Ovary (tissue), 9 donors: ENCODE measurements around the gene TEX48. TPM values are rescaled to one million over a fixed set of nuclear protein-coding genes. Genes with fewer than 3 reads are reported as not detected.

ENCODE experiments used
- DNase-seq, 5 donors: peaks; one replicate each; pipeline ENCODE4 v3.0.0-alpha.2; 2019 to 2020
- H3K27ac ChIP-seq, 2 donors: fragments of 200-600 bp; one replicate each; pipeline versions ENCODE4 v1.5.1 to v1.8.0; 2019 to 2022
- H3K27me3 ChIP-seq: fragments of 200-600 bp; one replicate; pipeline ENCODE4 v1.8.0; 2022
- H3K36me3 ChIP-seq: fragments of 200-600 bp; sonication (generic); one replicate; pipeline ENCODE4 v1.5.1; 2019
- H3K4me1 ChIP-seq: one replicate; pipeline ENCODE4 v1.8.1; 2013; ENCODE audit warnings: mild to moderate bottlenecking, moderate library complexity; ENCODE audit not compliant: insufficient read depth
- H3K4me3 ChIP-seq: fragments of 200-600 bp; sonication (generic); one replicate; pipeline ENCODE4 v1.5.1; 2017
- H3K9me3 ChIP-seq, 2 donors: fragments of 200-600 bp in 1 of 2; sonication (generic) in 1 of 2; one replicate each; pipeline versions ENCODE4 v1.5.1 to v1.8.1; 2013 to 2019; ENCODE audit warnings: mild to moderate bottlenecking in 1 of 2, moderate library complexity in 1 of 2
- CTCF ChIP-seq, 3 donors: fragments of 450-650 bp in 2 of 3; fragments of 200-600 bp in 1 of 3; IDR thresholded peaks; one replicate each; pipeline versions ENCODE4 v1.5.1 to v1.8.0; 2016 to 2022; ENCODE audit warnings: antibody characterized with exemption in 3 of 3, mild to moderate bottlenecking in 1 of 3
- EP300 ChIP-seq: sonication (generic); formaldehyde crosslinking; IDR thresholded peaks from one replicate; pipeline ENCODE4 v1.6.1; 2017; ENCODE audit warnings: antibody characterized with exemption
- POLR2A ChIP-seq: fragments of 450-650 bp; IDR thresholded peaks from one replicate; pipeline ENCODE4 v1.6.1; 2017; ENCODE audit warnings: antibody characterized with exemption, mild to moderate bottlenecking, moderate library complexity
- WGBS, 3 donors: extraction: QIAGEN DNeasy Blood & Tissue Kit in 1 of 3; methylation state at CpG; one replicate each; pipeline versions ENCODE4 v1.1.5 to v1.1.7; 2013 to 2017; 5-methylcytosine and 5-hydroxymethylcytosine counted together
- intact Hi-C, 4 donors: fragments of 100-400 bp; cut with DNase I; formaldehyde crosslinking; loops; one replicate each; pipeline versions ENCODE4 v1.11.0 to v1.15.1; 2022 to 2023
- polyA plus RNA-seq, 2 donors: library from polyadenylated mRNA; stranded (reverse); fragments of 200-250 nt in 1 of 2; fragments of 350-450 nt in 1 of 2; fragmentation: Illumina TruSeq in 1 of 2; extraction: RNeasy Lipid Tissue Mini Kit (QIAGEN cat#74804) in 1 of 2; gene quantifications; one replicate each; pipeline ENCODE4 v1.2.3, GENCODE V29; 2013 to 2014
- total RNA-seq, 7 donors: library from RNA; depleted of rRNA in 2 of 7; stranded (reverse); fragments of >200 nt in 2 of 7; fragmentation: NEBNext Ultra II Directional in 3 of 7; extraction: Animal tissue kit (Norgen Biotek cat#: 25700) in 3 of 7; gene quantifications; one replicate each; pipeline versions ENCODE4 v1.1.0 to v1.2.4, GENCODE V29; 2016 to 2023
- donor health status: DM: no; HTN: no; CAD: no; lungs with moderate emphysema.
- donor health status: DM: no; HTN: no; CAD: no.
- donor health status: Bipolar disorder and iron deficiency.
- donor health status: DM: yes; HTN: yes; CAD: no.
- donor health status: DM: no; HTN: no; CAD: no.
- donor health status: DM: yes; HTN: yes; CAD: no.

The TEX48 gene
- total and polyA plus RNA-seq, 9 donors, result not detected

- Histone ChIP-seq H3K9me3 (no peaks in the 10 kb centered on the region), H3K27ac (no peak overlapping the region), H3K4me3 (no peak overlapping the region), H3K36me3 (no peaks in the 10 kb centered on the region), H3K4me1 (no peaks in the 10 kb centered on the region), H3K27me3 (no peaks in the 10 kb centered on the region)
- intact Hi-C loops, result no loop called here
- TF ChIP-seq CTCF (IDR thresholded peaks at IDR 0.05), result no peak
- no peak for TF ChIP-seq POLR2A
- no peak for TF ChIP-seq EP300
- WGBS, 3 donors, result 88 to 93% (median 88%) methylated on average over 3 of the region's 3 CpGs
- DNase-seq, result no peak
These were observed 7.1 kb upstream of the TEX48 start for GRCh38 chr9:114688909-114689610.

DNA sequence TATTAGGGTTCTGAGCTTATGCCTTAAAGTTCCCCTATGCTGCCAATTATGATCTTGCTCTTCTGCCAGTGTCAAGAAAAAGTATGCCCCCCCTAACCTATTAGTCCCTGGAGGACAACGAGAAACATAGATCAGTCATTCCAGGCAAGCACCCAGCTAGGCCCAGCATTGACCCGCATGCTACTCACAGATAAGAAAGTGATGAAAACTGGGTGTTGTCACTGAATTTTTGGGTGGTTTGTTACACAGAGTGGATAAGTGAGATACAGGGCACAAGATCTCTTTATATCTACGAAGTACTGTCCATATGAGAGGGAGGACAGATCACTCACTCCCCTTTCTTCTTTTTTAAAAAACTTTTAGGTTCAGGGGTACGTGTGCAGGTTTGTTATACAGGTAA lies 6.4 kb upstream of the TEX48 start:
- TF ChIP-seq EP300, result no peak
- no peak for TF ChIP-seq POLR2A
- TF ChIP-seq CTCF (IDR thresholded peaks at IDR 0.05), result no peak
- no peaks in the 10 kb centered on the region for H3K4me1 ChIP-seq
- intact Hi-C loops, result no loop called here
- no peaks in the 10 kb centered on the region for H3K9me3 ChIP-seq
- no peaks in the 10 kb centered on the region for H3K36me3 ChIP-seq
- 85 to 90% (median 89%) methylated on average over 4 of the region's 4 CpGs for WGBS, 3 donors
- no peak overlapping the region for H3K4me3 ChIP-seq
- no peak for DNase-seq
- H3K27me3 ChIP-seq, result no peaks in the 10 kb centered on the region
- H3K27ac ChIP-seq, result no peak overlapping the region

DNA sequence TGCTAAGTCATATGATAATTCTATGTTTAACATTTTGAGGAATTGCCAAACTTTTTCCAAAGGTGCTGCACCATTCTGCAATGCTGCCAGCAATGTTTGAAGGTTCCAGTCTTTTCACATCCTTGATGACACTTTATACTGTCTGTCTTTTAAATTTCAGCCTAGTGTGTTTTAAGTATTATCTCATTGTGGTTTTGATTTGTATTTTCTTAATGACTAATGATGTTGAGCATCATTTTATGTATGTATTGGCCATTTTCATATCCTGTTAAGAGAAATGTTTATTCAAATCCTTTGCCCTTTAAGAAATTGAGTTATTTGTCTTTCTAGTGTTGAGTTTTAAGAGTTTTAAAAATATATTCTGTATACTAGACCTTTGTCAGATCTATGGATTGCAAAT lies 5.0 kb upstream of the TEX48 start:
- intact Hi-C loops, result no loop called here
- no peak overlapping the region for H3K27ac ChIP-seq
- no peak for DNase-seq

GRCh38 chr9:114685951-114686350 lies 4.0 kb upstream of the TEX48 start:
- H3K36me3 ChIP-seq, result no peaks in the 10 kb centered on the region
- H3K9me3 ChIP-seq, result no peaks in the 10 kb centered on the region
- 87 to 90% (median 89%) methylated on average over 5 of the region's 5 CpGs for WGBS, 3 donors
- H3K4me1 ChIP-seq, result no peaks in the 10 kb centered on the region
- no peak overlapping the region for H3K27ac ChIP-seq
- intact Hi-C loops, result no loop called here
- no peaks in the 10 kb centered on the region for H3K27me3 ChIP-seq
- TF ChIP-seq EP300 (no peak), CTCF (IDR thresholded peaks at IDR 0.05) (no peak), POLR2A (no peak)
- no peak for DNase-seq
- no peak overlapping the region for H3K4me3 ChIP-seq

More for the DNA sequence above, 5.0 kb upstream of the TEX48 start:
- H3K27me3 ChIP-seq, result no peaks in the 10 kb centered on the region
- H3K9me3 ChIP-seq, result no peaks in the 10 kb centered on the region
- TF ChIP-seq EP300, result no peak
- TF ChIP-seq CTCF (IDR thresholded peaks at IDR 0.05), result no peak
- no peak for TF ChIP-seq POLR2A
- no peak overlapping the region for H3K4me3 ChIP-seq
- no peaks in the 10 kb centered on the region for H3K36me3 ChIP-seq
- no peaks in the 10 kb centered on the region for H3K4me1 ChIP-seq
